ENCODE data around the gene MACROH2A1. TPM values are rescaled to one million over a fixed set of nuclear protein-coding genes. Genes with fewer than 3 reads are reported as not detected.

Gene MACROH2A1
- total and polyA plus RNA-seq, 9 of the 15 experiments (the other 6 are each of a cell fraction or from before 2014, with no cell fraction given) = 44.9 to 289 (median 193) TPM

DNA sequence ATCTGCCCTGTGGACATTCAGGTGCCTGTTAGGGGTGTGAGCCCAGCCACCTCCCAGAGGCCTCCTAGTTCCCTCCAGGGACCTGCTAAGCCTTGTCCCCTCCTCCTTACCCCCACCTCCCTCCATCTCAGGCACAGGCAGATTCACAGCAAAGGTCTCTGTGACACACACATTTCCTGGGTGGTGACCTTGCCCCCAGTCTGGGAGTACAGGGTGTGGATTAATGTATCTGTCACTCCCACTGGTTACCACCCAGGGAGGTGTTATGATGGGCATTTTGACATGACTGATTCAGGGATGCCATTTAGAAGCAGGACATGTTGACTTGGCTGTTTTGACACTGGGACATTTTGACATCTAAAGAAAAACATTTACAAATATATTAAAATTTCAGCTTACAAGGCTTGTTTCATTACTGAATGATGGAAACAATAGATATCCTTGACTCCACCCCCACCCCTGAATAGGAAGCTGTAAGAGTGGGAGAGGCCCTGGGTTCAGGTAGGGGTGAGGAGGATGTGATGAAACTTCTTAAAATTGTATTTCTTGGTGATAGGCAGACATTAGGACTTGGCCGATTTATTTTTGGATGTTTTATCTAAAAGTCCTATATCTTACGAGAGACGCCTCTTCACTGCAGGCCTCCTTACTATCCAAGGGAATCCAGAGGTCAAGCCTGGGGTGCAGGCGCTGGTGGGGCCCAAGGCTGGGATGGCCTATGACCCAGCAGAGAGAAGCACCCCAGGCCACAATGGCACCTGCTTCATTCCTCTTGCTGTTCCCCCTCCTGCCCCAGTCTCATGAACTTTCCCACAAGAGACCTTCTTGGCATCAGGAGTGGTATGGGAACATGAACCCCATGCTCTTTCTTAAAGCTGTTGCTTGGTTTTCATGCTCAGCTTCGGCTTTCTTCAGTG, 101.9 kb downstream of the MACROH2A1 start:
- H3K27ac ChIP-seq (ENCODE audit: extremely low read depth, low read depth, low read length) = peak overlapping the region; percentile 41; the same call in 2 of the 3 replicates
- CTCF ChIA-PET (ENCODE audit: low intra/inter-chr PET ratio) = no interaction called here
- H3K36me3 ChIP-seq (ENCODE audit: control insufficient read depth, insufficient read depth, low read length) = no peaks in the 10 kb centered on the region
- ATAC-seq (peak; percentile 97), FAIRE-seq (peak; percentile 78), DNase-seq (ENCODE audit: extremely low read depth in 1 of 4, low spot score in 3 of 4) (peak; percentile 24 to 73 (median 50))
- H3K27me3 ChIP-seq (ENCODE audit: control insufficient read depth in 2 of 2, insufficient read depth in 2 of 2, low read length in 2 of 2) = no peaks in the 10 kb centered on the region
- no peaks in the 10 kb centered on the region for H3K9me1 ChIP-seq (ENCODE audit: control insufficient read depth, insufficient read depth, low read length)
- no peak overlapping the region for H3K4me3 ChIP-seq
- no TSS peak for BruUV-seq (replicated peaks)
- WGBS (ENCODE audit: insufficient coverage, low coverage, missing lambda C conversion rate) = 15% methylated on average over 5 of the region's 5 CpGs
- H3K9ac ChIP-seq (ENCODE audit: insufficient read depth in 1 of 2, low read depth in 2 of 2, low read length in 2 of 2) = peak overlapping the region in 1 of 2 experiments; percentile 81; a peak in 2 of 4 replicates
- POLR2A ChIA-PET = interaction anchor here (0.5 to 0.7 kb wide), 3 partner anchors 23 to 442 kb away, joined by 3 read pairs; no protein-coding TSS in a partner anchor
- H3K9me3 ChIP-seq (replicated peaks; ENCODE audit: control insufficient read depth, insufficient read depth, low read depth, low read length) = no peaks in the 10 kb centered on the region
- intact Hi-C loops (cut with micrococcal nuclease) (loop anchor here (2.0 kb wide), 1 partner anchor 24 kb away; no protein-coding TSS in a partner anchor), in situ Hi-C loops (cut with MboI) (no loop called here)
- H2AFZ ChIP-seq (ENCODE audit: low read depth, low read length) = peak overlapping the region; percentile 50
- H3K79me2 ChIP-seq (ENCODE audit: control insufficient read depth, insufficient read depth, low read length) = no peaks in the 10 kb centered on the region
- no peak overlapping the region; the same call in 1 of the 2 replicates for H3K4me2 ChIP-seq (ENCODE audit: insufficient read depth, low read length)
- H3K4me1 ChIP-seq (replicated peaks in 1 of 2; ENCODE audit: control insufficient read depth in 2 of 2, insufficient read depth in 2 of 2, low read length in 2 of 2) = peaks cover 8 to 19% of the 10 kb centered on the region in 2 experiments
- no peaks in the 10 kb centered on the region for H4K20me1 ChIP-seq (replicated peaks; ENCODE audit: control insufficient read depth, insufficient read depth, low read length)
- TF ChIP-seq RAD21 (CRISPR knock-in tag; conservative IDR thresholded peaks at IDR 0.05 in 1 of 2, IDR thresholded peaks at IDR 0.05 in 1 of 2) (peak in 1 of 2 experiments; percentile 16; a peak in 1 of 4 replicates), NEUROD1 (IDR thresholded peaks at IDR 0.05; ENCODE audit: borderline replicate concordance, low read depth, low read length, partially characterized antibody) (no peak), ZKSCAN1 (IDR thresholded peaks at IDR 0.05; ENCODE audit: low read depth, low read length) (peak; percentile 44; the same call in 1 of the 2 replicates), ETV5 (CRISPR knock-in tag; IDR thresholded peaks at IDR 0.05; ENCODE audit: low read depth) (no peak), CEBPG (CRISPR knock-in tag; IDR thresholded peaks at IDR 0.05) (peak; percentile 50; the same call in 1 of the 2 replicates), CEBPG (tag; conservative IDR thresholded peaks at IDR 0.05 in 1 of 2, IDR thresholded peaks at IDR 0.05 in 1 of 2) (peak in 1 of 2 experiments; percentile 69; a peak in 2 of 4 replicates), RBFOX2 (IDR thresholded peaks at IDR 0.05; ENCODE audit: low read depth, low read length) (0 out of 2 replicates have a peak, but pooled peaks have one; percentile 29), NFE2 (IDR thresholded peaks at IDR 0.05; ENCODE audit: low read depth) (no peak), LARP7 (IDR thresholded peaks at IDR 0.05) (no peak), SMAD4 (CRISPR knock-in tag; conservative IDR thresholded peaks at IDR 0.05) (0 out of 2 replicates have a peak, but pooled peaks have one; percentile 64), HNRNPH1 (optimal IDR thresholded peaks at IDR 0.05; ENCODE audit: low read depth, low read length) (no peak), GABPA (tag; conservative IDR thresholded peaks at IDR 0.05; ENCODE audit: low read depth) (peak; percentile 63), ERF (CRISPR knock-in tag; IDR thresholded peaks at IDR 0.05) (no peak), PTTG1 (tag; IDR thresholded peaks at IDR 0.05; ENCODE audit: low read depth) (no peak), ZFP36 (IDR thresholded peaks at IDR 0.05; ENCODE audit: low read depth, low read length, partially characterized antibody) (peak; percentile 9)
- TF ChIP-seq, protein P1, sequence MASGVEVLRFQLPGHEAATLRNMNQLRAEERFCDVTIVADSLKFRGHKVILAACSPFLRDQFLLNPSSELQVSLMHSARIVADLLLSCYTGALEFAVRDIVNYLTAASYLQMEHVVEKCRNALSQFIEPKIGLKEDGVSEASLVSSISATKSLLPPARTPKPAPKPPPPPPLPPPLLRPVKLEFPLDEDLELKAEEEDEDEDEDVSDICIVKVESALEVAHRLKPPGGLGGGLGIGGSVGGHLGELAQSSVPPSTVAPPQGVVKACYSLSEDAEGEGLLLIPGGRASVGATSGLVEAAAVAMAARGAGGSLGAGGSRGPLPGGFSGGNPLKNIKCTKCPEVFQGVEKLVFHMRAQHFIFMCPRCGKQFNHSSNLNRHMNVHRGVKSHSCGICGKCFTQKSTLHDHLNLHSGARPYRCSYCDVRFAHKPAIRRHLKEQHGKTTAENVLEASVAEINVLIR (CRISPR knock-in tag; IDR thresholded peaks at IDR 0.05) = no peak
- TF ChIP-seq, protein P2, sequence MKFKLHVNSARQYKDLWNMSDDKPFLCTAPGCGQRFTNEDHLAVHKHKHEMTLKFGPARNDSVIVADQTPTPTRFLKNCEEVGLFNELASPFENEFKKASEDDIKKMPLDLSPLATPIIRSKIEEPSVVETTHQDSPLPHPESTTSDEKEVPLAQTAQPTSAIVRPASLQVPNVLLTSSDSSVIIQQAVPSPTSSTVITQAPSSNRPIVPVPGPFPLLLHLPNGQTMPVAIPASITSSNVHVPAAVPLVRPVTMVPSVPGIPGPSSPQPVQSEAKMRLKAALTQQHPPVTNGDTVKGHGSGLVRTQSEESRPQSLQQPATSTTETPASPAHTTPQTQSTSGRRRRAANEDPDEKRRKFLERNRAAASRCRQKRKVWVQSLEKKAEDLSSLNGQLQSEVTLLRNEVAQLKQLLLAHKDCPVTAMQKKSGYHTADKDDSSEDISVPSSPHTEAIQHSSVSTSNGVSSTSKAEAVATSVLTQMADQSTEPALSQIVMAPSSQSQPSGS (CRISPR knock-in tag; IDR thresholded peaks at IDR 0.05) = no peak
- TF ChIP-seq, protein P3, sequence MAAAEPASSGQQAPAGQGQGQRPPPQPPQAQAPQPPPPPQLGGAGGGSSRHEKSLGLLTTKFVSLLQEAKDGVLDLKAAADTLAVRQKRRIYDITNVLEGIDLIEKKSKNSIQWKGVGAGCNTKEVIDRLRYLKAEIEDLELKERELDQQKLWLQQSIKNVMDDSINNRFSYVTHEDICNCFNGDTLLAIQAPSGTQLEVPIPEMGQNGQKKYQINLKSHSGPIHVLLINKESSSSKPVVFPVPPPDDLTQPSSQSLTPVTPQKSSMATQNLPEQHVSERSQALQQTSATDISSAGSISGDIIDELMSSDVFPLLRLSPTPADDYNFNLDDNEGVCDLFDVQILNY (CRISPR knock-in tag; IDR thresholded peaks at IDR 0.05) = no peak

Data from K562 (cell line).